SK-N-MC (cell line): ENCODE measurements around the gene PITPNC1.

Experiments used
- EZH2 ChIP-seq: fragments of 200-600 bp; sonication (generic); IDR thresholded peaks from one replicate; pipeline ENCODE4 v1.6.1; 2017; ENCODE audit warnings: antibody characterized with exemption
- FOXP2 ChIP-seq: optimal IDR thresholded peaks from 2 replicates; pipeline ENCODE3; 2011; ENCODE audit warnings: mild to moderate bottlenecking, moderate library complexity; ENCODE audit not compliant: insufficient read depth; ENCODE audit errors: extremely low read length, control extremely low read depth
- POLR2AphosphoS5 ChIP-seq: IDR thresholded peaks from 2 replicates; pipeline ENCODE4 v1.6.1; 2012; ENCODE audit warnings: mild to moderate bottlenecking, low read depth, low read length, borderline replicate concordance

DNA sequence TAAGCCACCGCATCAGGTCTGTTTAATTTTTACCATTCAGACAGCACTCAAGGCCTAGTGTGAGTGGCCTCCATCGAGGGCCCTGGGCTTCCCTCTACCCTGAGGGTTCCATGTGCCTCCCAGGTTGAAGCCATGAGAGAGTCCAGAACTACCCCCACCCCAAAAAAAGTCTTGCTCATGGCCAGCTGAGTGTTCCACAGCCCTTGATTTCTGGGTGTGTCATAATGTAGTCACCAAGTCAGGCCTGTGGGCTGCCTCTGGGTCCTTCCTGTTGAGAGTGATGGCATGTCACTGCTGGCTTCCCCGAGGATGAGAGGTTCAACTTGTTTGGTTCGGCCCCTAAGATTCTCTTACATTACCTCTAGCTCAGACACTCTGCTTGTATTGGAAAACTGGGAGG, 100.6 kb downstream of the PITPNC1 start:
- TF ChIP-seq POLR2AphosphoS5: no peak
- no peak for TF ChIP-seq EZH2
- no peak for TF ChIP-seq FOXP2
